IMR-90 (cell line): ENCODE measurements around the gene BTK. TPM values are rescaled to one million over a fixed set of nuclear protein-coding genes. Genes with fewer than 3 reads are reported as not detected.

ENCODE experiments used
- ATAC-seq: fragments of 200-7000 bp; cut with Tn5 transposase; 2 replicates; pipeline ENCODE4 v1.9.1; 2020; ENCODE audit warnings: low read depth, mild to moderate bottlenecking, moderate library complexity
- BruUV-seq: library from RNA; stranded (reverse); fragments of 400-500 nt; replicated peaks from 2 replicates; lab custom pipeline; 2021; lab: Mats Ljungman, UMichigan
- CTCF ChIA-PET: fragments of 300-600 bp; formaldehyde crosslinking; extraction: SDS; loops from one replicate; lab custom pipeline; 2021; ENCODE audit warnings: antibody characterized with exemption; lab: Yijun Ruan, JAX
- POLR2A ChIA-PET: fragments of 300-600 bp; sonication (Branson Sonifier 250); formaldehyde crosslinking; loops from one replicate; lab custom pipeline; 2022; ENCODE audit warnings: antibody characterized with exemption; ENCODE audit not compliant: unreplicated experiment; lab: Charles Lee
- DNase-seq: peaks from one replicate; pipeline ENCODE4 v3.0.0; 2013
- H2AFZ ChIP-seq: replicated peaks from 2 replicates; pipeline ENCODE3; 2013; ENCODE audit warnings: low read length, mild to moderate bottlenecking; ENCODE audit not compliant: poor library complexity
- H2AK5ac ChIP-seq: 2 replicates; pipeline ENCODE4 v1.6.1; 2013; ENCODE audit warnings: low read depth, low read length, inconsistent platforms
- H2AK9ac ChIP-seq: replicated peaks from 2 replicates; pipeline ENCODE3; 2013; ENCODE audit warnings: mild to moderate bottlenecking, low read depth, low read length, moderate library complexity; ENCODE audit not compliant: poor library complexity
- H2BK120ac ChIP-seq: 2 replicates; pipeline ENCODE4 v1.6.1; 2013; ENCODE audit warnings: low read depth, low read length, inconsistent platforms
- H2BK15ac ChIP-seq: 3 replicates; pipeline ENCODE4 v1.6.1; 2013; ENCODE audit warnings: low read depth, low read length, inconsistent platforms
- H2BK20ac ChIP-seq: 2 replicates; pipeline ENCODE4 v1.6.1; 2013; ENCODE audit warnings: low read depth, mild to moderate bottlenecking, inconsistent platforms, low read length, moderate library complexity
- H2BK5ac ChIP-seq: 2 replicates; pipeline ENCODE4 v1.6.1; 2013; ENCODE audit warnings: mild to moderate bottlenecking, low read depth, low read length, inconsistent platforms; ENCODE audit not compliant: poor library complexity, severe bottlenecking
- H3K14ac ChIP-seq: replicated peaks from 2 replicates; pipeline ENCODE4 v1.6.1; 2013; ENCODE audit warnings: low read depth, low read length, inconsistent platforms
- H3K18ac ChIP-seq: 2 replicates; pipeline ENCODE4 v1.6.1; 2013; ENCODE audit warnings: low read depth, low read length, control low read depth
- H3K23ac ChIP-seq: 2 replicates; pipeline ENCODE4 v1.6.1; 2013; ENCODE audit warnings: low read depth, low read length, inconsistent platforms
- H3K27ac ChIP-seq: 2 replicates; pipeline ENCODE4 v1.5.1; 2013; ENCODE audit warnings: mild to moderate bottlenecking, control low read depth, low read length; ENCODE audit not compliant: insufficient read depth
- H3K27me3 ChIP-seq: 2 replicates; pipeline ENCODE4 v1.6.1; 2013; ENCODE audit warnings: low read length; ENCODE audit not compliant: control insufficient read depth, insufficient read depth
- H3K36me3 ChIP-seq: 2 replicates; pipeline ENCODE4 v1.6.1; 2013; ENCODE audit warnings: low read length, mixed read lengths; ENCODE audit not compliant: control insufficient read depth, insufficient read depth
- H3K4ac ChIP-seq: 2 replicates; pipeline ENCODE4 v1.6.1; 2013; ENCODE audit warnings: low read depth, low read length, inconsistent platforms
- H3K4me1 ChIP-seq: 2 replicates; pipeline ENCODE4 v1.6.1; 2013; ENCODE audit warnings: low read length, mixed read lengths; ENCODE audit not compliant: control insufficient read depth, insufficient read depth
- H3K4me2 ChIP-seq: 2 replicates; pipeline ENCODE4 v1.6.1; 2013; ENCODE audit warnings: low read depth, mild to moderate bottlenecking, control low read depth, low read length, moderate library complexity
- H3K4me3 ChIP-seq: 2 replicates; pipeline ENCODE4 v1.5.1; 2013; ENCODE audit warnings: low read depth, mild to moderate bottlenecking, control low read depth, low read length, moderate library complexity; ENCODE audit not compliant: insufficient read depth
- H3K56ac ChIP-seq: 2 replicates; pipeline ENCODE4 v1.6.1; 2013; ENCODE audit warnings: low read length, inconsistent platforms; ENCODE audit not compliant: insufficient read depth; ENCODE audit errors: extremely low read depth
- H3K79me1 ChIP-seq, 2 experiments: 2 replicates each; pipeline ENCODE4 v1.6.1; 2013; ENCODE audit warnings: low read length in 2 of 2, inconsistent platforms in 1 of 2, low read depth in 1 of 2
- H3K9ac ChIP-seq: 2 replicates; pipeline ENCODE4 v1.6.1; 2013; ENCODE audit warnings: low read depth, low read length, control low read depth
- H3K9me1 ChIP-seq: 2 replicates; pipeline ENCODE4 v1.6.1; 2013; ENCODE audit warnings: low read length, inconsistent platforms; ENCODE audit not compliant: insufficient read depth
- H3K9me3 ChIP-seq: 2 replicates; pipeline ENCODE4 v1.6.1; 2013; ENCODE audit warnings: low read length; ENCODE audit not compliant: control insufficient read depth, insufficient read depth
- H4K20me1 ChIP-seq: 2 replicates; pipeline ENCODE4 v1.6.1; 2013; ENCODE audit warnings: low read length, inconsistent platforms; ENCODE audit not compliant: insufficient read depth
- H4K5ac ChIP-seq: 2 replicates; pipeline ENCODE4 v1.6.1; 2013; ENCODE audit warnings: mild to moderate bottlenecking, low read depth, low read length, control low read depth
- H4K8ac ChIP-seq, 2 experiments: 2 replicates each; pipeline ENCODE4 v1.6.1; 2013; ENCODE audit warnings: low read depth in 2 of 2, low read length in 2 of 2, control low read depth in 1 of 2, inconsistent platforms in 1 of 2
- H4K91ac ChIP-seq: 2 replicates; pipeline ENCODE4 v1.6.1; 2013; ENCODE audit warnings: low read depth, low read length, inconsistent platforms; ENCODE audit not compliant: insufficient read depth
- BHLHE40 ChIP-seq: fragments of 150-350 bp; IDR thresholded peaks from 2 replicates; pipeline ENCODE4 v1.6.1; 2016; ENCODE audit warnings: mild to moderate bottlenecking, low read depth, low read length
- FOS ChIP-seq: fragments of 150-350 bp; IDR thresholded peaks from 2 replicates; pipeline ENCODE4 v1.6.1; 2016; ENCODE audit warnings: low read depth, low read length
- MAZ ChIP-seq: IDR thresholded peaks from 2 replicates; pipeline ENCODE4 v1.6.1; 2012; ENCODE audit warnings: low read depth, mild to moderate bottlenecking, low read length, improper control_type of control experiment, moderate library complexity, borderline replicate concordance
- POLR2A ChIP-seq: IDR thresholded peaks from 2 replicates; pipeline ENCODE4 v1.6.1; 2012; ENCODE audit warnings: mild to moderate bottlenecking, low read depth, low read length
- RAD21 ChIP-seq: IDR thresholded peaks from 2 replicates; pipeline ENCODE4 v1.6.1; 2012; ENCODE audit warnings: low read length, improper control_type of control experiment
- RCOR1 ChIP-seq: IDR thresholded peaks from 2 replicates; pipeline ENCODE4 v1.6.1; 2012; ENCODE audit warnings: mild to moderate bottlenecking, low read length, improper control_type of control experiment; ENCODE audit not compliant: insufficient replicate concordance
- RFX5 ChIP-seq: IDR thresholded peaks from 2 replicates; pipeline ENCODE4 v1.8.0; 2012; ENCODE audit warnings: low read depth, mild to moderate bottlenecking, low read length, moderate library complexity
- SMC3 ChIP-seq: fragments of 150-350 bp; IDR thresholded peaks from 2 replicates; pipeline ENCODE4 v1.6.1; 2016; ENCODE audit warnings: low read depth, mild to moderate bottlenecking, antibody characterized with exemption, low read length, moderate library complexity
- WGBS, 2 experiments: methylation state at CpG; one replicate each; pipeline versions ENCODE4 v1.1.5 to v1.1.7; 2013; ENCODE audit warnings: missing lambda C conversion rate in 2 of 2; ENCODE audit not compliant: insufficient read length in 1 of 2; ENCODE audit errors: extremely low coverage in 2 of 2; 5-methylcytosine and 5-hydroxymethylcytosine counted together
- dilution Hi-C: fragments of 300-500 bp; cut with HindIII; formaldehyde crosslinking; loops from one replicate; pipeline ENCODE4 v1.14.3; 2018; ENCODE audit warnings: low sequenced_read_pairs; ENCODE audit not compliant: unreplicated experiment
- in situ Hi-C: fragments of 300-500 bp; cut with MboI; formaldehyde crosslinking; loops from 3 replicates; pipeline ENCODE4 v1.14.3; 2019; ENCODE audit warnings: low sequenced_read_pairs, inconsistent platforms, mixed read lengths
- intact Hi-C: fragments of 100-400 bp; cut with micrococcal nuclease; formaldehyde crosslinking; loops from 2 replicates; pipeline ENCODE4 v1.10.0; 2022
- polyA plus RNA-seq, 3 experiments: library from polyadenylated mRNA; depleted of rRNA; stranded (reverse); fragments of >200 nt; gene quantifications; 2 replicates each; pipeline ENCODE4 v1.2.3, GENCODE V29; 2012; ENCODE audit warnings: low replicate concordance in 1 of 3
- total RNA-seq: library from RNA; depleted of rRNA; stranded (reverse); fragments of >200 nt; gene quantifications from 2 replicates; pipeline ENCODE4 v1.2.3, GENCODE V29; 2012
- TF ChIP-seq, protein P1 (sequence below): conservative IDR thresholded peaks from 2 replicates; pipeline ENCODE4 v1.5.1; 2012; ENCODE audit warnings: mild to moderate bottlenecking, low read depth, low read length, improper control_type of control experiment
- TF ChIP-seq, protein P2 (sequence below): fragments of 150-350 bp; IDR thresholded peaks from 2 replicates; pipeline ENCODE4 v1.6.1; 2017; ENCODE audit warnings: mild to moderate bottlenecking, antibody characterized with exemption, low read length, low read depth
- TF ChIP-seq, protein P3 (sequence below): fragments of 150-350 bp; IDR thresholded peaks from 2 replicates; pipeline ENCODE4 v1.6.1; 2016; ENCODE audit warnings: low read depth, mild to moderate bottlenecking, low read length, moderate library complexity, borderline replicate concordance

The BTK gene
- total and polyA plus RNA-seq, 2 of the 4 experiments (the other 2 are of a cell fraction): not detected

DNA sequence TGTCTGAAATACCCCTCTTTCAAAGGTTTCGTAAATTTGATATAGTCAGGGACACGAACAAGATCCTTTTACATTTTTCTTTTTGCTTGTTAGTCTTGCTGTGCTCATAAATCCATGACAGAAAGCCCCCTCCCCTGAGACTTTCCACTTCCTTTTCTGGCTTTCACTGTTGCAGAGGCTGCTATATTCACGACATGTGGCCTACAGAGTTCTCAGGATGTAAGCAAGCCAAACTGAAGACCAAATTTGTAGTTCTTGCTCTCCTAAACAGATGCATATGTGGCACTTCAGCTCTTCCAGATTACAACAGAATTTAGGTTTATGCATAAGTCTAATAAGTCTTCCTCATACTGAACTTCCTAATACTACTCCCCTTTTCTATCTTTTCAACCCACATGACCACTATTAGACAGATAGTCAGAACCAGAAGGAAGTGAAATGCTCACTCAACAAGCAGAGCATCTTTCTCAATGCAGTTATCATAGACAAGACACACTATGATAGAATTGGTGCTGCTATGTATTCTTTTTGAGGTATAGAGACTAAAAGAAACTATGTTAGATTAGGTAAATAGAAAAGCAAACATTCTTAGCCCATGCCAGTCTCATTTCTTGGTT is 15.0 kb downstream of the BTK start:
- H3K9ac ChIP-seq: no peak overlapping the region
- no peak overlapping the region for H2AK9ac ChIP-seq
- no peak overlapping the region for H3K18ac ChIP-seq
- H3K4me3 ChIP-seq: no peak overlapping the region
- WGBS, 2 experiments: 20% methylated on average over 2 of the region's 3 CpGs; no CpG with 5 or more reads in 1 of the 2 experiments
- no peak overlapping the region for H4K5ac ChIP-seq
- H3K23ac ChIP-seq: no peak overlapping the region
- no peak overlapping the region for H2BK20ac ChIP-seq
- intact Hi-C loops (no loop called here), in situ Hi-C loops (no loop called here), dilution Hi-C loops (no loop called here)
- no peak overlapping the region for H3K56ac ChIP-seq
- TF ChIP-seq RAD21: no peak
- TF ChIP-seq POLR2A: no peak
- no peak for TF ChIP-seq RFX5
- TF ChIP-seq, protein P1, sequence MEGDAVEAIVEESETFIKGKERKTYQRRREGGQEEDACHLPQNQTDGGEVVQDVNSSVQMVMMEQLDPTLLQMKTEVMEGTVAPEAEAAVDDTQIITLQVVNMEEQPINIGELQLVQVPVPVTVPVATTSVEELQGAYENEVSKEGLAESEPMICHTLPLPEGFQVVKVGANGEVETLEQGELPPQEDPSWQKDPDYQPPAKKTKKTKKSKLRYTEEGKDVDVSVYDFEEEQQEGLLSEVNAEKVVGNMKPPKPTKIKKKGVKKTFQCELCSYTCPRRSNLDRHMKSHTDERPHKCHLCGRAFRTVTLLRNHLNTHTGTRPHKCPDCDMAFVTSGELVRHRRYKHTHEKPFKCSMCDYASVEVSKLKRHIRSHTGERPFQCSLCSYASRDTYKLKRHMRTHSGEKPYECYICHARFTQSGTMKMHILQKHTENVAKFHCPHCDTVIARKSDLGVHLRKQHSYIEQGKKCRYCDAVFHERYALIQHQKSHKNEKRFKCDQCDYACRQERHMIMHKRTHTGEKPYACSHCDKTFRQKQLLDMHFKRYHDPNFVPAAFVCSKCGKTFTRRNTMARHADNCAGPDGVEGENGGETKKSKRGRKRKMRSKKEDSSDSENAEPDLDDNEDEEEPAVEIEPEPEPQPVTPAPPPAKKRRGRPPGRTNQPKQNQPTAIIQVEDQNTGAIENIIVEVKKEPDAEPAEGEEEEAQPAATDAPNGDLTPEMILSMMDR: no peak
- TF ChIP-seq SMC3: no peak
- TF ChIP-seq, protein P2, sequence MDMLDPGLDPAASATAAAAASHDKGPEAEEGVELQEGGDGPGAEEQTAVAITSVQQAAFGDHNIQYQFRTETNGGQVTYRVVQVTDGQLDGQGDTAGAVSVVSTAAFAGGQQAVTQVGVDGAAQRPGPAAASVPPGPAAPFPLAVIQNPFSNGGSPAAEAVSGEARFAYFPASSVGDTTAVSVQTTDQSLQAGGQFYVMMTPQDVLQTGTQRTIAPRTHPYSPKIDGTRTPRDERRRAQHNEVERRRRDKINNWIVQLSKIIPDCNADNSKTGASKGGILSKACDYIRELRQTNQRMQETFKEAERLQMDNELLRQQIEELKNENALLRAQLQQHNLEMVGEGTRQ: no peak
- no peak for TF ChIP-seq FOS
- no peak for TF ChIP-seq RCOR1
- TF ChIP-seq, protein P3, sequence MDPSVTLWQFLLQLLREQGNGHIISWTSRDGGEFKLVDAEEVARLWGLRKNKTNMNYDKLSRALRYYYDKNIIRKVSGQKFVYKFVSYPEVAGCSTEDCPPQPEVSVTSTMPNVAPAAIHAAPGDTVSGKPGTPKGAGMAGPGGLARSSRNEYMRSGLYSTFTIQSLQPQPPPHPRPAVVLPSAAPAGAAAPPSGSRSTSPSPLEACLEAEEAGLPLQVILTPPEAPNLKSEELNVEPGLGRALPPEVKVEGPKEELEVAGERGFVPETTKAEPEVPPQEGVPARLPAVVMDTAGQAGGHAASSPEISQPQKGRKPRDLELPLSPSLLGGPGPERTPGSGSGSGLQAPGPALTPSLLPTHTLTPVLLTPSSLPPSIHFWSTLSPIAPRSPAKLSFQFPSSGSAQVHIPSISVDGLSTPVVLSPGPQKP: no peak
- TF ChIP-seq MAZ: no peak
- no peak for TF ChIP-seq BHLHE40
- H2BK120ac ChIP-seq: no peak overlapping the region
- no peak overlapping the region for H3K27ac ChIP-seq
- no peak overlapping the region for H3K4me2 ChIP-seq
- CTCF ChIA-PET: no interaction called here
- H4K91ac ChIP-seq: no peak overlapping the region
- DNase-seq (no peak), ATAC-seq (no peak)
- no peaks in the 10 kb centered on the region for H4K20me1 ChIP-seq
- no peak overlapping the region for H2BK5ac ChIP-seq
- H3K9me3 ChIP-seq: no peaks in the 10 kb centered on the region
- no peaks in the 10 kb centered on the region for H3K4me1 ChIP-seq
- POLR2A ChIA-PET: no interaction called here
- no TSS peak for BruUV-seq
- H3K14ac ChIP-seq: no peak overlapping the region
- no peak overlapping the region for H3K4ac ChIP-seq
- no peak overlapping the region for H2BK15ac ChIP-seq
- no peak overlapping the region for H2AFZ ChIP-seq
- H3K79me1 ChIP-seq: no peaks in the 10 kb centered on the region
- H3K9me1 ChIP-seq: no peaks in the 10 kb centered on the region
- H3K27me3 ChIP-seq: peaks cover 3% of the 10 kb centered on the region
- H4K8ac ChIP-seq: no peak overlapping the region
- no peaks in the 10 kb centered on the region for H3K36me3 ChIP-seq
- no peak overlapping the region for H2AK5ac ChIP-seq
